ENCODE measurements around the gene SORCS2. TPM values are rescaled to one million over a fixed set of nuclear protein-coding genes. Genes with fewer than 3 reads are reported as not detected.

SORCS2 gene
- total and polyA plus RNA-seq, 2 of the 13 experiments (the other 11 are each of a cell fraction or from before 2014, with no cell fraction given): 0.82 to 1.0 TPM

DNA sequence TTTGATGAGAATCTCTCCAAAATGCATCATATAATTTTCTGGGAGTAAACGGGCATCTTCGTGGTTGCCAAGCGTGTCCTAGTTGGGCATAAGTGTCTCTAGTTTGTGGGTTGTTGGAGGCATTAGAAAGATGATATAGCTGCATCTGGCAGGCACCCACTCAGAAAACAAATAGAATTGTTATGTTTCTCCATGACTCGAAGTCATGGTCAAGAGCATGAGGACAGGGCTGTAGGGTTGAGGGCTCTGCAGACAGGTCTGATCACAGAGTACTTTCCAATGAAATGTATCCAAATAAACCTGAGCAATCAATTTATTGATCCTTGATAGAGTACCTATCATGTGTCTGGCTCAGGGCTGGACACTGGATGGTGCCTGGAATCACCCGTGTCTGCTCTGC lies 82.7 kb downstream of the SORCS2 start:
- ATAC-seq: no peak
- no peak overlapping the region for H3K9ac ChIP-seq (ENCODE audit: insufficient read depth, low read depth, low read length)
- no peaks in the 10 kb centered on the region for H3K9me3 ChIP-seq (ENCODE audit: low read length)
- H3K36me3 ChIP-seq (replicated peaks in 1 of 2; ENCODE audit: control insufficient read depth in 1 of 2, insufficient read depth in 2 of 2, low read length in 2 of 2): no peaks in the 10 kb centered on the region
- H2AFZ ChIP-seq (ENCODE audit: low read length): no peak overlapping the region
- no peaks in the 10 kb centered on the region for H3K4me1 ChIP-seq (ENCODE audit: insufficient read depth, low read length)
- ChIA-PET POLR2A (no interaction called here), CTCF (ENCODE audit: low intra/inter-chr PET ratio, low total read pairs) (no interaction called here)
- no peaks in the 10 kb centered on the region for H3K79me2 ChIP-seq (ENCODE audit: insufficient read depth, low read length)
- no peak overlapping the region for H3K4me2 ChIP-seq (ENCODE audit: low read depth, low read length)
- peaks cover 7 to 86% of the 10 kb centered on the region in 2 experiments for H3K27me3 ChIP-seq (ENCODE audit: control insufficient read depth in 1 of 2, insufficient read depth in 2 of 2, low read length in 2 of 2)
- no peak overlapping the region for H3K27ac ChIP-seq (ENCODE audit: extremely low read length, insufficient read depth, low read length)
- TF ChIP-seq, protein P1, sequence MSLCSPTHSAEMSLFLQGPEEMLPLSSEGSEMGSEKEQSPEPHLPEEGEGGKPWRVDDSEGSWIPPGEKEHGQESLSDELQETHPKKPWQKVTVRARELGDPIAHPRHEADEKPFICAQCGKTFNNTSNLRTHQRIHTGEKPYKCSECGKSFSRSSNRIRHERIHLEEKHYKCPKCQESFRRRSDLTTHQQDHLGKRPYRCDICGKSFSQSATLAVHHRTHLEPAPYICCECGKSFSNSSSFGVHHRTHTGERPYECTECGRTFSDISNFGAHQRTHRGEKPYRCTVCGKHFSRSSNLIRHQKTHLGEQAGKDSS (CRISPR knock-in tag; IDR thresholded peaks at IDR 0.05; ENCODE audit: borderline replicate concordance, low read depth): no peak
- BruUV-seq (replicated peaks): no TSS peak
- intact Hi-C loops (cut with micrococcal nuclease; ENCODE audit: unreplicated experiment) (no loop called here), in situ Hi-C loops (cut with HindIII; ENCODE audit: extremely low pct_ligation_motif_present, low pct_unique_long_range_greater_than_20kb) (no loop called here)
- WGBS (ENCODE audit: low lambda C conversion rate): 33% methylated on average over 5 of the region's 5 CpGs
- no peak for DNase-seq (ENCODE audit: low spot score)
- no peaks in the 10 kb centered on the region for H4K20me1 ChIP-seq (ENCODE audit: insufficient read depth, low read length)
- no peak overlapping the region for H3K4me3 ChIP-seq (replicated peaks in 1 of 3; ENCODE audit: insufficient read depth in 1 of 3, low read depth in 2 of 3, low read length in 3 of 3)
- FAIRE-seq: no peak

DNA sequence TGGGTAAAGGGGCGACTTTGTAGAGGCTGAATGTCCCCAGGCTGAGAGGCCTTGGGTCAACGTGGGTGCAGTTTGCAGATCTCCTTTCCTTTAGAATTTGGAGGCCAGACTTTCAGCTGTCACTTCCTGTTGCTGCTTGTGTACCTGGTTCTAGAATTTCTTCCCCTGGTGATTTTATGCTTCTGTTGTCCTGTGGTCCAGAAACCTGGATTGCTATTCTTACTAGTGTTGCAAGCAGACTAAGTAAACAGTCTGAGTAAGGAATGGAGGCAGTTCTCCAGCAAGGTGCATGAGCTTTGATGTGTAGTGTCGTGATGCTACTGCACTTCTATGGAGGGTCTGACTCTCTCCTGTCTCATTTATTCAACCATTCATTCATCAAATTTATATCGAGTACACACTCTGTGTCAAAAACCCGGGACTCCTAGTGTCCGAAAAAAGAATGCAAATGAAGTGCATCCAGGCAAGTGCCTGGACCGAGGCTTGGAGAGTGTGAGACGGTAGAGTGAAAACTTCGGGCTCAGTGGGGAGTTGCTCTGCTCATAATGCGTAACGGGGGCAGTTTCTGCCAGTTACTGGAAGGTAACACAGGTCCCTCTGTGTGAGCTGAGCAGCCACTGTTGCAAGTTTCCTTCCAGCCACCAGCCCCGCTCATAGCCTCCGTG lies 83.3 kb downstream of the SORCS2 start:
- intact Hi-C loops (cut with micrococcal nuclease; ENCODE audit: unreplicated experiment): no loop called here
- Histone ChIP-seq H4K20me1 (ENCODE audit: insufficient read depth, low read length) (no peaks in the 10 kb centered on the region), H3K4me3 (replicated peaks in 1 of 3; ENCODE audit: insufficient read depth in 1 of 3, low read depth in 2 of 3, low read length in 3 of 3) (no peak overlapping the region), H3K27me3 (ENCODE audit: control insufficient read depth in 1 of 2, insufficient read depth in 2 of 2, low read length in 2 of 2) (peaks cover 7 to 80% of the 10 kb centered on the region in 2 experiments), H3K79me2 (ENCODE audit: insufficient read depth, low read length) (no peaks in the 10 kb centered on the region), H3K36me3 (replicated peaks in 1 of 2; ENCODE audit: control insufficient read depth in 1 of 2, insufficient read depth in 2 of 2, low read length in 2 of 2) (no peaks in the 10 kb centered on the region), H3K4me2 (ENCODE audit: low read depth, low read length) (no peak overlapping the region), H3K4me1 (ENCODE audit: insufficient read depth, low read length) (no peaks in the 10 kb centered on the region), H3K27ac (ENCODE audit: extremely low read length, insufficient read depth, low read length) (no peak overlapping the region), H3K9ac (ENCODE audit: insufficient read depth, low read depth, low read length) (no peak overlapping the region), H2AFZ (ENCODE audit: low read length) (no peak overlapping the region), H3K9me3 (ENCODE audit: low read length) (no peaks in the 10 kb centered on the region)
- DNase-seq (ENCODE audit: low spot score): no peak
- in situ Hi-C loops (cut with HindIII; ENCODE audit: extremely low pct_ligation_motif_present, low pct_unique_long_range_greater_than_20kb): no loop called here
- WGBS (ENCODE audit: low lambda C conversion rate): 12% methylated on average over 13 of the region's 13 CpGs
- no TSS peak for BruUV-seq (replicated peaks)
- no peak for FAIRE-seq
- ChIA-PET POLR2A (no interaction called here), CTCF (ENCODE audit: low intra/inter-chr PET ratio, low total read pairs) (no interaction called here)
- TF ChIP-seq, protein P2, sequence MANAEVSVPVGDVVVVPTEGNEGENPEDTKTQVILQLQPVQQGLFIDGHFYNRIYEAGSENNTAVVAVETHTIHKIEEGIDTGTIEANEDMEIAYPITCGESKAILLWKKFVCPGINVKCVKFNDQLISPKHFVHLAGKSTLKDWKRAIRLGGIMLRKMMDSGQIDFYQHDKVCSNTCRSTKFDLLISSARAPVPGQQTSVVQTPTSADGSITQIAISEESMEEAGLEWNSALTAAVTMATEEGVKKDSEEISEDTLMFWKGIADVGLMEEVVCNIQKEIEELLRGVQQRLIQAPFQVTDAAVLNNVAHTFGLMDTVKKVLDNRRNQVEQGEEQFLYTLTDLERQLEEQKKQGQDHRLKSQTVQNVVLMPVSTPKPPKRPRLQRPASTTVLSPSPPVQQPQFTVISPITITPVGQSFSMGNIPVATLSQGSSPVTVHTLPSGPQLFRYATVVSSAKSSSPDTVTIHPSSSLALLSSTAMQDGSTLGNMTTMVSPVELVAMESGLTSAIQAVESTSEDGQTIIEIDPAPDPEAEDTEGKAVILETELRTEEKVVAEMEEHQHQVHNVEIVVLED (CRISPR knock-in tag; IDR thresholded peaks at IDR 0.05; ENCODE audit: borderline replicate concordance): no peak
- TF ChIP-seq, protein P3, sequence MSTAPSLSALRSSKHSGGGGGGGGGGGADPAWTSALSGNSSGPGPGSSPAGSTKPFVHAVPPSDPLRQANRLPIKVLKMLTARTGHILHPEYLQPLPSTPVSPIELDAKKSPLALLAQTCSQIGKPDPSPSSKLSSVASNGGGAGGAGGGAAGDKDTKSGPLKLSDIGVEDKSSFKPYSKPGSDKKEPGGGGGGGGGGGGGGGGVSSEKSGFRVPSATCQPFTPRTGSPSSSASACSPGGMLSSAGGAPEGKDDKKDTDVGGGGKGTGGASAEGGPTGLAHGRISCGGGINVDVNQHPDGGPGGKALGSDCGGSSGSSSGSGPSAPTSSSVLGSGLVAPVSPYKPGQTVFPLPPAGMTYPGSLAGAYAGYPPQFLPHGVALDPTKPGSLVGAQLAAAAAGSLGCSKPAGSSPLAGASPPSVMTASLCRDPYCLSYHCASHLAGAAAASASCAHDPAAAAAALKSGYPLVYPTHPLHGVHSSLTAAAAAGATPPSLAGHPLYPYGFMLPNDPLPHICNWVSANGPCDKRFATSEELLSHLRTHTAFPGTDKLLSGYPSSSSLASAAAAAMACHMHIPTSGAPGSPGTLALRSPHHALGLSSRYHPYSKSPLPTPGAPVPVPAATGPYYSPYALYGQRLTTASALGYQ (CRISPR knock-in tag; IDR thresholded peaks at IDR 0.05): no peak
- TF ChIP-seq SRSF9 (IDR thresholded peaks at IDR 0.05; ENCODE audit: borderline replicate concordance, insufficient read depth, low read depth, low read length, poor library complexity, severe bottlenecking) (no peak), ZNF343 (CRISPR knock-in tag; IDR thresholded peaks at IDR 0.05) (no peak), ZFP1 (CRISPR knock-in tag; IDR thresholded peaks at IDR 0.05) (no peak), EZH2 (conservative IDR thresholded peaks at IDR 0.05; ENCODE audit: low read depth, low read length) (no peak), HMGA1 (CRISPR knock-in tag; conservative IDR thresholded peaks at IDR 0.05) (no peak), NFATC3 (CRISPR knock-in tag; IDR thresholded peaks at IDR 0.05) (no peak)
- TF ChIP-seq, protein P4, sequence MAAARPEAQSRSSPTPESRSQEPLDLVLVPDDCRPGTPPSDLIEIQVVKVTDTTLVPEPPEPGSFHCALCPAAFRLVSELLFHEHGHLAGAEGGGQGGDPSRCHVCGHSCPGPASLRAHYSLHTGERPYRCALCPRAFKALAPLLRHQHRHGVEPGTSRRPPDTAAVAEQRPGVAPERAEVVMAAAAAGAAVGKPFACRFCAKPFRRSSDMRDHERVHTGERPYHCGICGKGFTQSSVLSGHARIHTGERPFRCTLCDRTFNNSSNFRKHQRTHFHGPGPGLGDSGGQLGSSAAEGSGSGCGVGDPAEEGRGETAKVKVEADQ (CRISPR knock-in tag; IDR thresholded peaks at IDR 0.05; ENCODE audit: borderline replicate concordance): no peak
- TF ChIP-seq, protein P5, sequence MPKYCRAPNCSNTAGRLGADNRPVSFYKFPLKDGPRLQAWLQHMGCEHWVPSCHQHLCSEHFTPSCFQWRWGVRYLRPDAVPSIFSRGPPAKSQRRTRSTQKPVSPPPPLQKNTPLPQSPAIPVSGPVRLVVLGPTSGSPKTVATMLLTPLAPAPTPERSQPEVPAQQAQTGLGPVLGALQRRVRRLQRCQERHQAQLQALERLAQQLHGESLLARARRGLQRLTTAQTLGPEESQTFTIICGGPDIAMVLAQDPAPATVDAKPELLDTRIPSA (CRISPR knock-in tag; IDR thresholded peaks at IDR 0.05; ENCODE audit: borderline replicate concordance): no peak
- ATAC-seq: peak; percentile 23; the same call in 1 of the 3 replicates
